H54 (cell line): ENCODE measurements around the gene S100A6.

ENCODE experiments used
- DNase-seq: peaks from one replicate; pipeline ENCODE4 v3.0.0; 2011; ENCODE audit warnings: low spot score, mixed read lengths; ENCODE audit not compliant: insufficient read length
- FAIRE-seq: peaks from 3 replicates; lab custom pipeline; 2011; peaks lifted over from hg19 to GRCh38; lab: Jason Lieb, UNC
- POLR2A ChIP-seq: IDR thresholded peaks from 2 replicates; pipeline ENCODE4 v1.6.1; 2011; ENCODE audit warnings: low read depth, mild to moderate bottlenecking, low read length

The S100A6 gene

GRCh38 chr1:153553830-153554541 lies 18.2 kb upstream of the S100A6 start:
- DNase-seq = no peak
- no peak for TF ChIP-seq POLR2A
- no peak for FAIRE-seq

- no peak for TF ChIP-seq POLR2A
- no peak for DNase-seq
- no peak for FAIRE-seq
Measured at GRCh38 chr1:153553096-153553495, 17.3 kb upstream of the S100A6 start.

GRCh38 chr1:153552335-153552734 lies 16.5 kb upstream of the S100A6 start:
- TF ChIP-seq POLR2A = no peak
- DNase-seq (no peak), FAIRE-seq (no peak)

- no peak for TF ChIP-seq POLR2A
- no peak for DNase-seq
- FAIRE-seq = no peak
Measured at GRCh38 chr1:153550827-153551500, 15.2 kb upstream of the S100A6 start.

GRCh38 chr1:153550398-153550758 lies 14.6 kb upstream of the S100A6 start:
- TF ChIP-seq POLR2A = no peak
- FAIRE-seq = no peak

DNA sequence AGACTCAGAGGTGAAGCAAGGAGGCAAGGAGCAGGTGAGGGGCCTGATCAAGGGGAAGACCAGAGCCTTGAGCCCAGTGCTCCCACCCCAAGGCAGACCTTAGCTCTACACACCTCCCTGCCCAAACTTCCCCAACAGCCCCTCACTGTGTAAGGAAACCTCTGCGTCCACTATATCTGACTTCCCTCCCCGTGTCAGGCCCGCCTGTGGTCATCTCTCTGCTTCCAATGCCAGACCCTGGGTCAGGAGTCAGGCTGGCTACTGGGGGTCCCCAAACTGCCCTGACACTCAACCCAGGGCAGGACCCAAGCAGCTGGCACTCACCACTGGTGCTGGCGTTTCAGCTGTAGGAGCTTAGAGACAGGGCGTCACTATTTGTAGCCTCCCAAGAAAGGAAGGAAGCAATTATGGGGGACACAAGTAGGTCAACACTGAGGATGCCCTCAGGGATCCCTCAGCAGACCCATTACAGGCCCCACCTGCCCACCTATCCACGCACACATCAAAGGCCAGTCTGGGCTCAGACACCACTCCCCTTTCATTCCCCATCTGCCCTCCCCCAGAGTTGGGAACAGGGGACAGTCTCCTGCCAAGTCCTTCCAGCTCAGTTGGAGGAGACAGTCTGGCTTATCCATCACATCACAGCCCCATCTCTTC lies 14.1 kb upstream of the S100A6 start:
- DNase-seq (no peak), FAIRE-seq (no peak)
- no peak for TF ChIP-seq POLR2A

More at GRCh38 chr1:153550398-153550758, 14.6 kb upstream of the S100A6 start:
- no peak for DNase-seq

- no peak for DNase-seq
- 0 out of 2 replicates have a peak, but pooled peaks have one; percentile 2 for TF ChIP-seq POLR2A
- FAIRE-seq = no peak
Measured at GRCh38 chr1:153548722-153549688, 13.2 kb upstream of the S100A6 start, which contains the start of gene S100A3. TSS of gene S100A3 (minus strand) at chr1:153549258. CDS start at chr1:153548485, 773 bp downstream.

GRCh38 chr1:153547560-153548551 lies 12.1 kb upstream of the S100A6 start:
- FAIRE-seq (no peak), DNase-seq (no peak)
- no peak for TF ChIP-seq POLR2A

DNA sequence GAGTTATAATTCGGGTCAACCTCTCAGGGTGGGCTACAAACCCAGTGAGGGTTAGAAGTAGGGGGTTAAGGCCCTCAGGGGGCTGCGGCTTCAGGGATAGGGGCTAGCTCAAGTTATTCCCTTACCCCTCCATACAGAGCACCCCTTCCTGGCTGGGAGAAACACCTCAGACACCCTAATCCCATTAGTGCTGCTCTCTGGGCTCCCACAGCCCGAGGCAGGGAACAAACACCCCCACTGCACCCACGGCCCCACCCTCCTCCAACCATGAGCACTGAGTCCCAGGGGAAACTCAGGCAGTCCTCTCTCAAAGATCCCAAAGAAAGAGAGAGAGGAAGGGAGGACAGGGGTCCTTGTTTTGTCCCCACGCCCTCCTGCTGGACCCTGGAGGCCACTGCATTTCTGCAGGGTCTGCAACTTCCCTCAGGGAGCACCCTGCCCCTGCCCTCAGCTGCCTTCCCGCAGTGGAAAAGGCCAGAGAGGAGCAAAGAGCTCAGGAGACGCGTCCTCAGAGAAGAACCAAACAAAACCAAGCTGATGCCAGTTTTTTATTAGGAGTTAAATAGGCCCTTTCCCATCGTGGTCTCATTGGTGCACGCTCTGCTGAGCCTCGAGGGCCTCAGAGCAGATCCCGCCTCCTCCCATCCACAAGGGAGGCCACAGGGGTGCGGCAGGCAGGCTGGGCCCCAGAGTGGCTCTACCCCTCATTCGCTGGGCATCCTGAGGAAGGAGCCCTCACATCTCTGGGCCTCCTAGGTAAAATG lies 11.2 kb upstream of the S100A6 start:
- FAIRE-seq (no peak), DNase-seq (no peak)
- no peak for TF ChIP-seq POLR2A

- FAIRE-seq (no peak), DNase-seq (no peak)
- TF ChIP-seq POLR2A = no peak
Measured at GRCh38 chr1:153546371-153546770, 10.6 kb upstream of the S100A6 start.
